Neural progenitor cell (in vitro differentiated cells): Measurements from ENCODE around the gene P2RX6. TPM values are rescaled to one million over a fixed set of nuclear protein-coding genes. Genes with fewer than 3 reads are reported as not detected.
"Not testable (repeated sequence)": the region's sequence is repeated elsewhere in the genome, so short reads cannot be mapped to it uniquely, and the experiment has no call there.

ENCODE experiments used
- DNase-seq: peaks from one replicate; pipeline ENCODE4 v3.0.0-alpha.2; 2016; ENCODE audit warnings: low spot score
- H2AFZ ChIP-seq: fragments of 200-600 bp; sonication (generic); replicated peaks from 2 replicates; pipeline ENCODE4 v1.6.1; 2016; ENCODE audit warnings: antibody characterized with exemption
- H3F3A ChIP-seq: fragments of 200-600 bp; sonication (generic); 2 replicates; pipeline ENCODE4 v1.6.1; 2016; ENCODE audit warnings: antibody characterized with exemption, low read depth
- H3K27ac ChIP-seq: fragments of 200-600 bp; sonication (generic); 2 replicates; pipeline ENCODE4 v1.5.1; 2016; ENCODE audit warnings: mild to moderate bottlenecking
- H3K27me3 ChIP-seq: fragments of 200-600 bp; sonication (generic); 2 replicates; pipeline ENCODE4 v1.6.1; 2016; ENCODE audit warnings: mild to moderate bottlenecking, moderate library complexity
- H3K36me3 ChIP-seq: fragments of 200-600 bp; sonication (generic); 2 replicates; pipeline ENCODE4 v1.5.1; 2016
- H3K4me1 ChIP-seq: fragments of 200-600 bp; sonication (generic); 2 replicates; pipeline ENCODE4 v1.6.1; 2016; ENCODE audit warnings: mixed run types
- H3K4me2 ChIP-seq: fragments of 200-600 bp; sonication (generic); 2 replicates; pipeline ENCODE4 v1.6.1; 2016
- H3K4me3 ChIP-seq: fragments of 200-600 bp; sonication (generic); 2 replicates; pipeline ENCODE4 v1.5.1; 2016
- H3K79me2 ChIP-seq: fragments of 200-600 bp; sonication (generic); 2 replicates; pipeline ENCODE4 v1.6.1; 2016; ENCODE audit warnings: low read depth
- H3K9ac ChIP-seq: fragments of 200-600 bp; sonication (generic); 2 replicates; pipeline ENCODE4 v1.6.1; 2016
- H3K9me3 ChIP-seq: fragments of 200-600 bp; sonication (generic); 2 replicates; pipeline ENCODE4 v1.5.1; 2016; ENCODE audit warnings: low read depth
- H4K20me1 ChIP-seq: fragments of 200-600 bp; sonication (generic); 2 replicates; pipeline ENCODE4 v1.6.1; 2016; ENCODE audit warnings: low read depth
- H3K27ac Mint-ChIP-seq: 3 replicates; pipeline ENCODE4 v1.8.0; 2021; ENCODE audit warnings: mixed read lengths
- H3K27me3 Mint-ChIP-seq: 2 replicates; pipeline ENCODE4 v1.8.0; 2022; ENCODE audit warnings: low read depth, mild to moderate bottlenecking, inconsistent platforms, moderate library complexity, mixed read lengths; ENCODE audit not compliant: insufficient read depth
- H3K36me3 Mint-ChIP-seq: 3 replicates; pipeline ENCODE4 v1.8.0; 2021; ENCODE audit warnings: mixed read lengths
- H3K4me1 Mint-ChIP-seq: 3 replicates; pipeline ENCODE4 v1.8.0; 2021; ENCODE audit warnings: mixed read lengths
- H3K4me3 Mint-ChIP-seq: 3 replicates; pipeline ENCODE4 v1.8.0; 2021; ENCODE audit warnings: mild to moderate bottlenecking, moderate library complexity, mixed read lengths
- H3K9me3 Mint-ChIP-seq: 3 replicates; pipeline ENCODE4 v1.8.0; 2020; ENCODE audit warnings: mixed read lengths
- CTCF ChIP-seq: fragments of 200-600 bp; sonication (generic); IDR thresholded peaks from 2 replicates; pipeline ENCODE4 v1.5.1; 2017; ENCODE audit warnings: antibody characterized with exemption, mild to moderate bottlenecking
- EZH2 ChIP-seq: fragments of 200-600 bp; sonication (generic); IDR thresholded peaks from 2 replicates; pipeline ENCODE4 v1.6.1; 2017; ENCODE audit warnings: antibody characterized with exemption, mild to moderate bottlenecking, moderate library complexity
- EZH2phosphoT487 ChIP-seq: fragments of 200-600 bp; sonication (generic); IDR thresholded peaks from 2 replicates; pipeline ENCODE4 v1.6.1; 2017; ENCODE audit warnings: antibody characterized with exemption
- total RNA-seq: library from RNA; depleted of rRNA; stranded (reverse); fragments of >200 nt; gene quantifications from 2 replicates; pipeline ENCODE4 v1.2.3, GENCODE V29; 2015; ENCODE audit warnings: low replicate concordance

P2RX6 gene
- total RNA-seq, 1 donor from 2014 or later: 0.36 TPM

GRCh38 chr22:21064425-21064824 is 49.5 kb downstream of the P2RX6 start:
- DNase-seq, H4K20me1 ChIP-seq, H3K36me3 Mint-ChIP-seq, H3K4me1 Mint-ChIP-seq, H3K9ac ChIP-seq, H3K27me3 Mint-ChIP-seq, H3K27ac ChIP-seq, H3K27me3 ChIP-seq, H2AFZ ChIP-seq, H3K4me3 Mint-ChIP-seq, H3K9me3 Mint-ChIP-seq, H3K4me3 ChIP-seq, H3K27ac Mint-ChIP-seq, H3K9me3 ChIP-seq, H3K4me2 ChIP-seq, H3K79me2 ChIP-seq, H3F3A ChIP-seq, H3K36me3 ChIP-seq, H3K4me1 ChIP-seq: not testable (repeated sequence)

GRCh38 chr22:21064917-21065864 is 50.2 kb downstream of the P2RX6 start:
- H3K27me3 ChIP-seq: no peaks in the 10 kb centered on the region
- H3F3A ChIP-seq: no peaks in the 10 kb centered on the region
- H4K20me1 ChIP-seq: no peaks in the 10 kb centered on the region
- H3K4me1 ChIP-seq: no peaks in the 10 kb centered on the region
- TF ChIP-seq EZH2 (no peak), EZH2phosphoT487 (no peak), CTCF (no peak)
- no peak overlapping the region for H3K9ac ChIP-seq
- no peaks in the 10 kb centered on the region for H3K9me3 ChIP-seq
- Mint-ChIP-seq H3K9me3 (peaks cover 7% of the 10 kb centered on the region), H3K36me3 (peaks cover 2% of the 10 kb centered on the region), H3K27me3 (peaks cover 4% of the 10 kb centered on the region), H3K4me1 (no peaks in the 10 kb centered on the region), H3K27ac (no peak overlapping the region), H3K4me3 (no peak overlapping the region)
- no peak overlapping the region for H2AFZ ChIP-seq
- no peak overlapping the region for H3K4me3 ChIP-seq
- no peaks in the 10 kb centered on the region for H3K36me3 ChIP-seq
- DNase-seq: no peak
- H3K79me2 ChIP-seq: no peaks in the 10 kb centered on the region
- no peak overlapping the region for H3K27ac ChIP-seq
- H3K4me2 ChIP-seq: no peak overlapping the region

GRCh38 chr22:21067075-21067900 is 52.3 kb downstream of the P2RX6 start:
- no peak overlapping the region for H3K9ac ChIP-seq
- no peaks in the 10 kb centered on the region for H3K36me3 ChIP-seq
- H3K4me2 ChIP-seq: no peak overlapping the region
- Mint-ChIP-seq H3K27me3 (peaks cover 4% of the 10 kb centered on the region), H3K9me3 (peaks cover 7% of the 10 kb centered on the region), H3K36me3 (no peaks in the 10 kb centered on the region), H3K4me3 (no peak overlapping the region), H3K27ac (peak overlapping the region; percentile 25), H3K4me1 (no peaks in the 10 kb centered on the region)
- no peaks in the 10 kb centered on the region for H3F3A ChIP-seq
- no peak for DNase-seq
- no peaks in the 10 kb centered on the region for H3K79me2 ChIP-seq
- H4K20me1 ChIP-seq: no peaks in the 10 kb centered on the region
- H2AFZ ChIP-seq: no peak overlapping the region
- H3K27me3 ChIP-seq: no peaks in the 10 kb centered on the region
- no peak overlapping the region for H3K27ac ChIP-seq
- no peaks in the 10 kb centered on the region for H3K9me3 ChIP-seq
- TF ChIP-seq EZH2 (no peak), EZH2phosphoT487 (no peak), CTCF (no peak)
- no peak overlapping the region for H3K4me3 ChIP-seq
- no peaks in the 10 kb centered on the region for H3K4me1 ChIP-seq
